ENCODE measurements around the gene HOXA7.

Gene HOXA7

GRCh38 chr7:27104341-27105058, 52.0 kb downstream of the HOXA7 start:
- no peak for DNase-seq

Measured in activated CD4-positive, CD25-positive, alpha-beta regulatory T cell (primary cell).